Astrocyte (in vitro differentiated cells and primary cell): ENCODE measurements around the gene OR13C3.
"Not testable (repeated sequence)": the region's sequence is repeated elsewhere in the genome, so short reads cannot be mapped to it uniquely, and the experiment has no call there.

Source experiments
- EZH2 ChIP-seq: IDR thresholded peaks from 2 replicates; pipeline ENCODE4 v1.6.1; 2012; ENCODE audit warnings: mild to moderate bottlenecking, low read length, inconsistent platforms; ENCODE audit not compliant: insufficient read depth
- TF ChIP-seq, protein P1 (sequence below): IDR thresholded peaks from 2 replicates; pipeline ENCODE4 v1.5.1; 2011; ENCODE audit warnings: low read depth, mild to moderate bottlenecking, inconsistent platforms, low read length, moderate library complexity; ENCODE audit not compliant: insufficient read depth

GRCh38 chr9:104520241-104520640 lies 16.4 kb downstream of the OR13C3 start:
- TF ChIP-seq, protein P1, sequence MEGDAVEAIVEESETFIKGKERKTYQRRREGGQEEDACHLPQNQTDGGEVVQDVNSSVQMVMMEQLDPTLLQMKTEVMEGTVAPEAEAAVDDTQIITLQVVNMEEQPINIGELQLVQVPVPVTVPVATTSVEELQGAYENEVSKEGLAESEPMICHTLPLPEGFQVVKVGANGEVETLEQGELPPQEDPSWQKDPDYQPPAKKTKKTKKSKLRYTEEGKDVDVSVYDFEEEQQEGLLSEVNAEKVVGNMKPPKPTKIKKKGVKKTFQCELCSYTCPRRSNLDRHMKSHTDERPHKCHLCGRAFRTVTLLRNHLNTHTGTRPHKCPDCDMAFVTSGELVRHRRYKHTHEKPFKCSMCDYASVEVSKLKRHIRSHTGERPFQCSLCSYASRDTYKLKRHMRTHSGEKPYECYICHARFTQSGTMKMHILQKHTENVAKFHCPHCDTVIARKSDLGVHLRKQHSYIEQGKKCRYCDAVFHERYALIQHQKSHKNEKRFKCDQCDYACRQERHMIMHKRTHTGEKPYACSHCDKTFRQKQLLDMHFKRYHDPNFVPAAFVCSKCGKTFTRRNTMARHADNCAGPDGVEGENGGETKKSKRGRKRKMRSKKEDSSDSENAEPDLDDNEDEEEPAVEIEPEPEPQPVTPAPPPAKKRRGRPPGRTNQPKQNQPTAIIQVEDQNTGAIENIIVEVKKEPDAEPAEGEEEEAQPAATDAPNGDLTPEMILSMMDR = not testable (repeated sequence)
- TF ChIP-seq EZH2 = not testable (repeated sequence)
